GM10266 (cell line): ENCODE measurements around the gene KLHL21.

ENCODE experiments used
- DNase-seq: peaks from one replicate; pipeline ENCODE4 v3.0.0; 2012; ENCODE audit errors: extremely low spot score
- TF ChIP-seq, protein P1 (sequence below): IDR thresholded peaks from 2 replicates; pipeline ENCODE4 v1.5.1; 2012; ENCODE audit warnings: mild to moderate bottlenecking, low read depth; ENCODE audit not compliant: control insufficient read depth, insufficient read depth; ENCODE audit errors: missing control alignments

Gene KLHL21

DNA sequence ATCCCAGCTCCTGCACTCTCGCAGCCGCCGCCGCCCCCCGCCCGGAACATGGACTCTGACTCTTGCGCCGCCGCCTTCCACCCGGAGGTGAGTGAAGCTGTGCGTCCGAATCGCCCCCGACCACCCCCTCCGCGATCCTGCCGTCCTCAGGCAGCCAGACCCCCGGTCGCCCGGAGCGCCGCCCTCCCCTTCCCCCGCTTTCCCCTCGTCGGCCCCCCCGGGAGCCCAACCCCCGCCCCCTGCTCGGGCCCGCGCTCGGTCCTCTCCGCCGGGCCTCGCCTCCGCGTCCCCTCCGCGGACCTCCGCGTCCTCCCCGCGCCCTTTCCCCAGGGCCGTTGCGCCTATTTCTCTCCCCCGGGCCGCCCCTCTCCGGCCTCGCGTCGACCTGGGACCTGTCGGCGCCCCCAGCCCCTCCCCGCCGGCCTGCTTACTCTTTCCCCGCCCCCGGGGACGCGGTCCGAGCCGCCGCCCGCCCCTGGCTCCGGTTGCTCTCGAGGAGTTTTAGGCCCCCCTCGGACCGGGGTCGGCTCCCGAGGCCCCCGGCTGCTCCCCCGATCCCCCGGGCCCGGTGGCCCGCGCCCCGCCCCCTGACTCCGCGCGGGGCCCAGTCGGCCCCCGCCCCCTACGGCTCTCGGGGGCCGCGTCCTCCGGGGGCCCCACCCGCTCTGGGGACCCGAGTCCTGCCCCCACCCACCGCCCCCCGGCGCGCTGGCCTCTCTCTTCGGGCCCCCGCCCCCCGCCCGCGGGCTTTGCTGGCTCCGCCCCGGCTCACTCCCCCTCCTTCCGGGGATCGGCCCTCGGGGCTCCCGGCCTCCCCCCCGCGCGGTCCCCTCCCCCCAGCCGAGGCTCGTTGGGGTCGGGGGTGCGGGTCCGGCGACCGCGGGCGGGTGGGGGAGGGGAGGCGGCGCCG is 11.6 kb upstream of the KLHL21 start:
- TF ChIP-seq, protein P1, sequence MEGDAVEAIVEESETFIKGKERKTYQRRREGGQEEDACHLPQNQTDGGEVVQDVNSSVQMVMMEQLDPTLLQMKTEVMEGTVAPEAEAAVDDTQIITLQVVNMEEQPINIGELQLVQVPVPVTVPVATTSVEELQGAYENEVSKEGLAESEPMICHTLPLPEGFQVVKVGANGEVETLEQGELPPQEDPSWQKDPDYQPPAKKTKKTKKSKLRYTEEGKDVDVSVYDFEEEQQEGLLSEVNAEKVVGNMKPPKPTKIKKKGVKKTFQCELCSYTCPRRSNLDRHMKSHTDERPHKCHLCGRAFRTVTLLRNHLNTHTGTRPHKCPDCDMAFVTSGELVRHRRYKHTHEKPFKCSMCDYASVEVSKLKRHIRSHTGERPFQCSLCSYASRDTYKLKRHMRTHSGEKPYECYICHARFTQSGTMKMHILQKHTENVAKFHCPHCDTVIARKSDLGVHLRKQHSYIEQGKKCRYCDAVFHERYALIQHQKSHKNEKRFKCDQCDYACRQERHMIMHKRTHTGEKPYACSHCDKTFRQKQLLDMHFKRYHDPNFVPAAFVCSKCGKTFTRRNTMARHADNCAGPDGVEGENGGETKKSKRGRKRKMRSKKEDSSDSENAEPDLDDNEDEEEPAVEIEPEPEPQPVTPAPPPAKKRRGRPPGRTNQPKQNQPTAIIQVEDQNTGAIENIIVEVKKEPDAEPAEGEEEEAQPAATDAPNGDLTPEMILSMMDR: no peak
- DNase-seq: peak; percentile 95

DNA sequence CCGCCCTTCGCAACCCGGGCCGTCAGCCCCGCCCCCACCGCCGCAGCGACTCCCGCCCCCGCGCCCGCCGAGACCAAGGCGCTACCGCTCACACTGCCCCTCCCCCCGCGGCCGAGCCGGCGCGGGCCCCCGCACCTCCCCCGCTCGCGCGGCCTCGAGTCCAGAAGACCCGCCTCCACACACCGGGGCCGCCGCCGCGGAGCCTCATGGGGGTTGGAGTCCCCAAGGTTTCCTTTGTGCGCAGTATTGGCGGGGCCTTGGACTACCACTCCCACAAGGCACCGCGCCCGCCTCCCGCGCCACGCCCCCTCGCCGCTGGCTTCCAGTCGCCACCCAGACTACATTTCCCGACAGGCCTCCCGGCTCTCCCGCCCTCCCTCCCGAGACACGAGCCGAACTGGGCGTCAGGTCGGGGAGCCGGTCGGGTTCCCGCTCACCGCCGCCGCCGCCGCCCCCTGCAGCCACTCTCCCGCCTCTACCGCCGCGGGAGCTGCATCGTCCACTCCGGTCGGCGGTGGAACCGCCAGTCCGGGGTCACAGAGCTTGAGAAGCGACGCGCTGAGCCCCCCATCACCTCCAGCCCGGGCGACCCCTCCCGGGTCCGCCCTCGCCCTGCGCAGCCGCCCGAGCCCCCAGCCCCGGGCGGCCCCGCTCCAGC is 10.8 kb upstream of the KLHL21 start, which contains the start of gene PHF13:
Gene PHF13 (plus strand): TSS at position 371 of the 658 bp plus-strand sequence. CDS start 336 bp downstream, outside the sequence.
- TF ChIP-seq, protein P1: no peak
- peak; percentile 100 for DNase-seq

DNA sequence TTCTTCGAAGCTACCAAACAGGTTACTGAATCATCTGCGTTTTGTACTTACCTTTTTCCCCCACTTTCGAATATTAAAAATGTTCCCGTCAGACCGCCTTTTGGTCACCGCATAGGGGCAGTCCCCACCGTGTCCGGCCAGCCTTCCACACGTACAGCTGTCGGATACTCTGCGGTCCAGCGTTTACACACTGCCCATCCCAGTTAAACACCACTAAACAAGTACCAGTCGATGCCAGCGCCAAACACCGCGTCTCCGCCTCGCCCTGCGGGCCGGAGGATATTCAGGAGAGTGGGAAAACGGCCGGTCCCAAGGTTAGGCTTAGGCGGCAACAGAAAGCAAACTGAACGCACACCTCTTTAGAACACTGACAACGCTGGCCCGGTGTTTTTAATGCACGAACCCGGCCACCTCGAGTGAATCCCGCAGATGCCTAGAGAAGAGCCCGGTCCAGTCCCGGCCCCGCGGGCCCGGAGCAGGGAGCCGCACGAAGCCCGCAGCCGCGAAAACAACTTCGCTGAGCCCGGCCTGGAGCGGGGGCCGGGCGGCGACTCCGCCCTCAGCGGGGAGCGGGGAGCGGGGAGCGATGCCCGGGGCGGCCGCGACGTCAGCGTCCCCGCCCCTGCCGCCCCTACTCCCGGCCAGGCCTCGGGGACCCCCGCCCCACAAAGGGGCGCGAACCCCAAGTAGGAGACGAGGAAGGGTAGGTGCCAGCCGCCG is 10.1 kb upstream of the KLHL21 start:
- TF ChIP-seq, protein P1: no peak
- no peak for DNase-seq

DNA sequence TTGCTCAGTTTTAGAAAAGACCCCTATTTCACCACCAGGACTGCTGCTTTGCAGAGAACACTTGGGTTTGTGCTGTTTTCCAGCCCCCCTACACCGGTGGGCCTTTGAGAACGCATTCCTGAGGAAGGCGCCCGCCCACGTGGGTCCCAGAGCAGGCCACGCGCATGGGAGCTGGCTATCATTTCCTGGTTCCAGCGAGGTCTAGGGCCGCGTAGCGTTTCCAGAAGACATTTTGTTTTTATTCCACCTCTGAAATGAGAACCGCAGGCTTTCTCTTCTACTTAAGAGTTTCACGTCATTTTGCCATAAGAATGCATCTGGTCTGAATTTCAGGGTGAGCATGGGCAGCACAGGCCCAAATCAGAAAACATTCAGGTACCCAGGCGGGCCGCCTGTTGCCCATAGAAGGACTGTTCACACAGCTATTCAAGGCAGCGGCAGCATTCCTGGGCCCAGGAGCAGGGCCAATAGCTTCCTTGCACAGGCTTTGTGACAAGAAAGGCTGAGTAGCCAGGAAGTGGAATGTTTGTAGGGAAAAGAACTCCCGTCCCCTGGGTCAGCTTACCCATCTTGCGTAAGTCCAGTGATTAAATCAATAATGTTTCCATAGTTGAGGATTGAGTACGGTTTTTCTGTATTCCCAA is 1.4 kb upstream of the KLHL21 start:
- TF ChIP-seq, protein P1: no peak
- no peak for DNase-seq

DNA sequence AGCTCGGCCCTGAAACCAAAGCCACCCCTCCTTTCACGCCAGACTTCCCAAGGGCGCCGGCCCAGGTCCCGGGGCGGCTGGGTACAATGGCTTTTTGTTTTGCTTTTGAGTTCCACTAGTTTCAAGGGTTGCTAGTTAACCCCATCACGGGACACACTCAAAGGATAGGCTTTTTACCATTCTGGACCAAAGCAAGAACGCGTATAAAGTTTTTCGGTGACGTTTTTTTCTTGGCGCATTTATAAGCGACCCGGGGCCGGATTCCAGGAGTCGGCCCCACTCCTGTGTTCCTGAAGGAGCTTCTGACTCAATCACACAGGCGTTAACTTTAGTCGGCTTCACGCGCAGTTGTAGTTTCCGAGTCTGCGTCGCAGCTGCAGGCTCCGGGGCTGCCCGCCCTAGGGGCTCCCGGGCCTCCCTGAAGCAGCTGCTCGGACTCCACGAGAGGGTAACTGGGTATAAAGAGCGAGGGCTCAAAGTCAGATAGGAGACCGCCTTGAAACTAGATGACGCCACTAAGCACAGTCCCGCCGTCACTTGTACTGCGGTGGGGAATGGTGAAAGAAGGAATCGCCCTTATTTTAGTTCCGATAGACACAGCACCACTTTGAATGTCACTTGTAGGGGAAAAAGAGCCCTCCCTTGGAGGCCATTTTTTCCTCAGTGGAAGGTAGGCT is 707 bp upstream of the KLHL21 start:
- TF ChIP-seq, protein P1: no peak
- DNase-seq: peak; percentile 68

DNA sequence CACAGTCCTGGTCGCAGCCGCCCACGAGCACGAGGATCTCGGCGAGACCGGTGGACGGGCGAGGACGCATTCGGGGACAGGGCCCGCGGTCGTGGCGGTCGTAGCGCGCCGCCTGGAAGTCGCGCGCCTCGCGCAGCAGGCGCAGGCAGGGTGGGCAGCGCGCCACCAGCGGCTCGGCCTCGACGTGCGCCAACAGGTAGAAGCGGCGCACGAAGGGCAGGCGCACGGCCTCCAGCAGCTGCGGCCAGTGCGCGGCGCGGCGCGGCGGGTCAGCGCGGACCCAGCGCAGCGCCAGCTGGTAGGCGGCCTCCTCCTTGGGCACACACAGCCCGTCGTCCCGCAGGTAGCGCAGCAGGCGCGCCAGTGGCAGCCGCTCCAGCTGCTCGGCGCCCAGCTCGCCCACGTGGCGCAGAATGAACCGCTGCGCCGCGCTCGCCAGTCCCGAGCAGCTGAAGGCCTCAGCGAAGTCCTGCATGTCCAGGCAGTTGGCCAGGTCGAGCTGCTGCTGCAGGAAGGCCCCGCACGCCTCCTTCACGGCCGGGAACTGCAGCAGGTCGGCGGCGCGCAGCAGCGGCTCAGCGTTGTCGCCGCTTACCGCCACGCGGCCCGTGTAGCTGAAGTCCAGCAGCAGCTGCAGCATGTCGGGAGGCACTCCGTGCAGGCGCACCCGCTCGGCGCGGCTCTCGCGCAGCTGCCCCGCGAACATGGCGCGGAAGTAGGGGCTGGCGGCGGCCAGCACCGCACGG is 573 bp downstream of the KLHL21 start:
- DNase-seq: peak; percentile 81
- TF ChIP-seq, protein P1: no peak
